ENCODE results near the gene RAB11B. TPM values are rescaled to one million over a fixed set of nuclear protein-coding genes. Genes with fewer than 3 reads are reported as not detected.
"Not testable (repeated sequence)": the region's sequence is repeated elsewhere in the genome, so short reads cannot be mapped to it uniquely, and the experiment has no call there.

The RAB11B gene
- total and polyA plus RNA-seq, 2 experiments from 2014 or later: 51.7 to 286 TPM

- no peaks in the 10 kb centered on the region for H3K9me3 ChIP-seq (ENCODE audit: low read depth)
- peaks cover 12% of the 10 kb centered on the region for H3K4me1 ChIP-seq (ENCODE audit: low read depth)
- H3K27me3 ChIP-seq: no peaks in the 10 kb centered on the region
- TF ChIP-seq, protein P1, sequence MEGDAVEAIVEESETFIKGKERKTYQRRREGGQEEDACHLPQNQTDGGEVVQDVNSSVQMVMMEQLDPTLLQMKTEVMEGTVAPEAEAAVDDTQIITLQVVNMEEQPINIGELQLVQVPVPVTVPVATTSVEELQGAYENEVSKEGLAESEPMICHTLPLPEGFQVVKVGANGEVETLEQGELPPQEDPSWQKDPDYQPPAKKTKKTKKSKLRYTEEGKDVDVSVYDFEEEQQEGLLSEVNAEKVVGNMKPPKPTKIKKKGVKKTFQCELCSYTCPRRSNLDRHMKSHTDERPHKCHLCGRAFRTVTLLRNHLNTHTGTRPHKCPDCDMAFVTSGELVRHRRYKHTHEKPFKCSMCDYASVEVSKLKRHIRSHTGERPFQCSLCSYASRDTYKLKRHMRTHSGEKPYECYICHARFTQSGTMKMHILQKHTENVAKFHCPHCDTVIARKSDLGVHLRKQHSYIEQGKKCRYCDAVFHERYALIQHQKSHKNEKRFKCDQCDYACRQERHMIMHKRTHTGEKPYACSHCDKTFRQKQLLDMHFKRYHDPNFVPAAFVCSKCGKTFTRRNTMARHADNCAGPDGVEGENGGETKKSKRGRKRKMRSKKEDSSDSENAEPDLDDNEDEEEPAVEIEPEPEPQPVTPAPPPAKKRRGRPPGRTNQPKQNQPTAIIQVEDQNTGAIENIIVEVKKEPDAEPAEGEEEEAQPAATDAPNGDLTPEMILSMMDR (IDR thresholded peaks at IDR 0.05; ENCODE audit: low read depth, low read length): no peak
- DNase-seq (ENCODE audit: low read depth in 1 of 2, low spot score in 1 of 2): no peak
- H3K4me3 ChIP-seq: no peak overlapping the region
- peaks cover 4% of the 10 kb centered on the region for H3K36me3 ChIP-seq
- no peak overlapping the region for H3K27ac ChIP-seq
Measured at GRCh38 chr19:8441725-8442544, 51.8 kb downstream of the RAB11B start.

DNA sequence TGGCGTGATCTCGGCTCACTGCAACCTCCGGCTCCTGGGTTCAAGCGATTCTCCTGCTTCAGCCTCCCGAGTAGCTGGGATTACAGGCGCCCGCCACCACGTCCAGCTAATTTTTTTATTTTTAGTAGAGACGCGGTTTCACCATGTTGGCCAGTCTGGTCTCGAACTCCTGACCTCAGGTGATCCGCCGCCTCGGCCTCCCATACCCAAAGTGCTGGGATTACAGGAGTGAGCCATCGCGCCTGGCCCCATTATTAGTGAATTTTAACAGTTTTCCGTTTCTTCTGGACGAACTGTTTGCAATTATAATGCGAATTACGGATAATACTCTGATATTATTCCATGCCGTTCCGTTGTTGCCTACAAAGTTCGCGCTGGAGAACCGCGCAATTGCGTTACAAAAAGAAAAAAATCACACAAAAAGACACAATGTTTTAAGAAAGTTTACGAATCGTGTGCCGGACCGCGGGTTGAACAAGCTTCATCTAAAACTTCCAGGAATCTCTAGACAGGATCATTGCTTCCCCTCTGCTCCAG lies 54.0 kb downstream of the RAB11B start:
- peaks cover 32% of the 10 kb centered on the region for H3K4me1 ChIP-seq (ENCODE audit: low read depth)
- H3K27me3 ChIP-seq; H3K9me3 ChIP-seq (ENCODE audit: low read depth); DNase-seq (ENCODE audit: low read depth in 1 of 2, low spot score in 1 of 2); H3K36me3 ChIP-seq: not testable (repeated sequence)
- H3K27ac ChIP-seq: peak overlapping the region; percentile 99
- peak overlapping the region; percentile 99 for H3K4me3 ChIP-seq

GRCh38 chr19:8444677-8445487 lies 54.7 kb downstream of the RAB11B start, which contains the start of gene HNRNPM:
Gene HNRNPM, plus strand, starts transcription at chr19:8444975. Its CDS starts 24 bp downstream, at chr19:8444999.
- H3K4me3 ChIP-seq: peak within 1 kb of the TSS; percentile 99
- H3K36me3 ChIP-seq: peaks cover 8% of the 10 kb centered on the region
- H3K27me3 ChIP-seq: no peaks in the 10 kb centered on the region
- H3K4me1 ChIP-seq (ENCODE audit: low read depth): peaks cover 32% of the 10 kb centered on the region
- TF ChIP-seq, protein P1 (IDR thresholded peaks at IDR 0.05; ENCODE audit: low read depth, low read length): no peak
- no peaks in the 10 kb centered on the region for H3K9me3 ChIP-seq (ENCODE audit: low read depth)
- DNase-seq (ENCODE audit: low read depth in 1 of 2, low spot score in 1 of 2): peak; percentile 98 to 99
- peak within 1 kb of the TSS; percentile 99 for H3K27ac ChIP-seq

DNA sequence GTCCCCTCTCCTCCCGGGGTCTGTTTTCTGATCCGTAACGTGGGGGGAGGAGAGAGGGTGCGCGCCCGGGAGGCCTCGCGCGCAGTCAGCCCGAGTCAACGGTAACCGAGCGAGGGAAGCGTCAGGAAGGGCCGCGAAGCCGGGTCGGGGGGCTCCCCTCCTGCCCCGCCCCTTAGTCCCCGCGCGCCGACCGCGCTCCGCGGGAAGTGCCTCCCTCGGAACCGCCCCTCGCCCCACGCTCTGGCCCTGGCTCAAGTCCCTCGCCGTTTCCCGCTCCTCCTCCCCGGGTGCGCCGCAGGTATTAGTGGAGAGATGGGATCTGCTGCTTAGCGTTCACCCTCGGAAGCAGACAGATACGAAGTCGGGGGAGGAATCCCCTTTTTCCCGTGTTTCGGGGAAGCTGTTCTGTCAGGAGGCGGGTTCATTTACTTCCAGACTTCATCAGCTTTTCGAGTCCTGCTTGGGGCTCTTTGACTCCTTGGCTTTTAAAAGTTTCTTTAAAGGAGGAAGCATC lies 55.4 kb downstream of the RAB11B start:
- Histone ChIP-seq H3K36me3 (peaks cover 8% of the 10 kb centered on the region), H3K4me1 (ENCODE audit: low read depth) (peaks cover 32% of the 10 kb centered on the region), H3K9me3 (ENCODE audit: low read depth) (no peaks in the 10 kb centered on the region), H3K27ac (peak overlapping the region; percentile 99), H3K27me3 (no peaks in the 10 kb centered on the region), H3K4me3 (peak overlapping the region; percentile 99)
- TF ChIP-seq, protein P1 (IDR thresholded peaks at IDR 0.05; ENCODE audit: low read depth, low read length): no peak
- peak; percentile 41 to 69 for DNase-seq (ENCODE audit: low read depth in 1 of 2, low spot score in 1 of 2)

- Histone ChIP-seq H3K27ac (peak overlapping the region; percentile 99), H3K4me3 (peak overlapping the region; percentile 99), H3K27me3 (no peaks in the 10 kb centered on the region), H3K4me1 (ENCODE audit: low read depth) (peaks cover 32% of the 10 kb centered on the region), H3K9me3 (ENCODE audit: low read depth) (no peaks in the 10 kb centered on the region), H3K36me3 (peaks cover 8% of the 10 kb centered on the region)
- DNase-seq (ENCODE audit: low read depth in 1 of 2, low spot score in 1 of 2): no peak
- TF ChIP-seq, protein P1 (IDR thresholded peaks at IDR 0.05; ENCODE audit: low read depth, low read length): no peak
Measured at GRCh38 chr19:8446061-8446709, 56.0 kb downstream of the RAB11B start.
